T-helper 17 cell (primary cell): ENCODE measurements around the gene AGAP1. TPM values are rescaled to one million over a fixed set of nuclear protein-coding genes. Genes with fewer than 3 reads are reported as not detected.

Source experiments
- ATAC-seq: fragments of 150-1000 bp; cut with Tn5 transposase; 2 replicates; pipeline ENCODE4 v1.10.0; 2021; ENCODE audit warnings: mild to moderate bottlenecking, moderate library complexity
- DNase-seq, 3 donors: peaks; one replicate each; pipeline versions ENCODE4 v3.0.0 to v3.0.0-alpha.2; 2020 to 2021
- H3K9me3 ChIP-seq: one replicate; pipeline ENCODE4 v1.7.0; 2013; ENCODE audit warnings: low read length, mild to moderate bottlenecking; ENCODE audit not compliant: control insufficient read depth, poor library complexity, severe bottlenecking
- H3K27ac Mint-ChIP-seq: one replicate; pipeline ENCODE4 v1.8.0; 2022; ENCODE audit warnings: mild to moderate bottlenecking, moderate library complexity, mixed read lengths
- H3K27me3 Mint-ChIP-seq: one replicate; pipeline ENCODE4 v1.8.0; 2022; ENCODE audit warnings: mixed read lengths
- H3K36me3 Mint-ChIP-seq: one replicate; pipeline ENCODE4 v1.8.0; 2022; ENCODE audit warnings: low read depth, mixed read lengths
- H3K4me1 Mint-ChIP-seq: one replicate; pipeline ENCODE4 v1.8.0; 2022; ENCODE audit warnings: mild to moderate bottlenecking, mixed read lengths
- H3K4me3 Mint-ChIP-seq: one replicate; pipeline ENCODE4 v1.8.0; 2022; ENCODE audit warnings: mild to moderate bottlenecking, moderate library complexity, mixed read lengths
- total RNA-seq, 4 donors: library from RNA in 2 of 4; stranded (reverse) in 2 of 4; gene quantifications; one replicate each; pipeline ENCODE4 v1.2.3 and lab custom pipeline; 2022 to 2026

AGAP1 gene
- total RNA-seq, 2 donors from 2014 or later, result 7.6 to 16.8 TPM

GRCh38 chr2:235555371-235555770 is 61.5 kb downstream of the AGAP1 start:
- H3K9me3 ChIP-seq, result no peaks in the 10 kb centered on the region
- no peak for DNase-seq
- H3K4me3 Mint-ChIP-seq, result no peak overlapping the region
- H3K27me3 Mint-ChIP-seq, result peaks cover 65% of the 10 kb centered on the region
- H3K27ac Mint-ChIP-seq, result no peak overlapping the region
- peaks cover 2% of the 10 kb centered on the region for H3K36me3 Mint-ChIP-seq
- no peaks in the 10 kb centered on the region for H3K4me1 Mint-ChIP-seq
- ATAC-seq, result no peak

- Mint-ChIP-seq H3K4me3 (no peak overlapping the region), H3K36me3 (peaks cover 2% of the 10 kb centered on the region), H3K4me1 (no peaks in the 10 kb centered on the region), H3K27ac (no peak overlapping the region), H3K27me3 (peaks cover 66% of the 10 kb centered on the region)
- DNase-seq, result no peak
- H3K9me3 ChIP-seq, result no peaks in the 10 kb centered on the region
- no peak for ATAC-seq
Observed at GRCh38 chr2:235556086-235556485, 62.2 kb downstream of the AGAP1 start.

GRCh38 chr2:235556901-235557300 is 63.1 kb downstream of the AGAP1 start:
- H3K9me3 ChIP-seq, result no peaks in the 10 kb centered on the region
- no peak overlapping the region for H3K27ac Mint-ChIP-seq

GRCh38 chr2:235557903-235558302 is 64.1 kb downstream of the AGAP1 start:
- Mint-ChIP-seq H3K27ac (no peak overlapping the region), H3K27me3 (peaks cover 55% of the 10 kb centered on the region), H3K4me3 (no peak overlapping the region), H3K4me1 (no peaks in the 10 kb centered on the region), H3K36me3 (no peaks in the 10 kb centered on the region)
- DNase-seq, result no peak
- ATAC-seq, result no peak
- no peaks in the 10 kb centered on the region for H3K9me3 ChIP-seq

More at GRCh38 chr2:235556901-235557300, 63.1 kb downstream of the AGAP1 start:
- H3K4me1 Mint-ChIP-seq, result no peaks in the 10 kb centered on the region
- H3K36me3 Mint-ChIP-seq, result peaks cover 2% of the 10 kb centered on the region
- no peak overlapping the region for H3K4me3 Mint-ChIP-seq
- ATAC-seq (no peak), DNase-seq (no peak)
- peaks cover 65% of the 10 kb centered on the region for H3K27me3 Mint-ChIP-seq

GRCh38 chr2:235558572-235558971 is 64.7 kb downstream of the AGAP1 start:
- no peaks in the 10 kb centered on the region for H3K4me1 Mint-ChIP-seq
- no peak for ATAC-seq
- DNase-seq, result no peak
- H3K27me3 Mint-ChIP-seq, result peaks cover 55% of the 10 kb centered on the region
- H3K4me3 Mint-ChIP-seq, result no peak overlapping the region
- H3K9me3 ChIP-seq, result no peaks in the 10 kb centered on the region
- H3K27ac Mint-ChIP-seq, result no peak overlapping the region
- no peaks in the 10 kb centered on the region for H3K36me3 Mint-ChIP-seq

- Mint-ChIP-seq H3K4me3 (no peak overlapping the region), H3K27me3 (peaks cover 46% of the 10 kb centered on the region)
- no peak for ATAC-seq
Observed at GRCh38 chr2:235560345-235560744, 66.5 kb downstream of the AGAP1 start.

GRCh38 chr2:235561450-235561849 is 67.6 kb downstream of the AGAP1 start:
- peaks cover 44% of the 10 kb centered on the region for H3K27me3 Mint-ChIP-seq
- no peak overlapping the region for H3K4me3 Mint-ChIP-seq
- DNase-seq (no peak), ATAC-seq (no peak)
- H3K36me3 Mint-ChIP-seq, result no peaks in the 10 kb centered on the region
- no peaks in the 10 kb centered on the region for H3K4me1 Mint-ChIP-seq
- no peak overlapping the region for H3K27ac Mint-ChIP-seq
- H3K9me3 ChIP-seq, result no peaks in the 10 kb centered on the region

More at GRCh38 chr2:235560345-235560744, 66.5 kb downstream of the AGAP1 start:
- DNase-seq, result no peak
- no peaks in the 10 kb centered on the region for H3K9me3 ChIP-seq
- H3K36me3 Mint-ChIP-seq, result no peaks in the 10 kb centered on the region
- no peaks in the 10 kb centered on the region for H3K4me1 Mint-ChIP-seq
- H3K27ac Mint-ChIP-seq, result no peak overlapping the region

- H3K4me3 Mint-ChIP-seq, result no peak overlapping the region
- no peaks in the 10 kb centered on the region for H3K36me3 Mint-ChIP-seq
- peaks cover 44% of the 10 kb centered on the region for H3K27me3 Mint-ChIP-seq
- no peaks in the 10 kb centered on the region for H3K4me1 Mint-ChIP-seq
- H3K27ac Mint-ChIP-seq, result no peak overlapping the region
- H3K9me3 ChIP-seq, result no peaks in the 10 kb centered on the region
- DNase-seq, result no peak
- ATAC-seq, result no peak
Observed at GRCh38 chr2:235562065-235562747, 68.4 kb downstream of the AGAP1 start.

- H3K9me3 ChIP-seq, result no peaks in the 10 kb centered on the region
- Mint-ChIP-seq H3K27ac (no peak overlapping the region), H3K36me3 (no peaks in the 10 kb centered on the region), H3K4me1 (no peaks in the 10 kb centered on the region), H3K27me3 (peaks cover 39% of the 10 kb centered on the region), H3K4me3 (no peak overlapping the region)
- DNase-seq (no peak), ATAC-seq (no peak)
Observed at GRCh38 chr2:235563056-235563910, 69.4 kb downstream of the AGAP1 start.

GRCh38 chr2:235564066-235564465 is 70.2 kb downstream of the AGAP1 start:
- H3K9me3 ChIP-seq, result no peaks in the 10 kb centered on the region
- Mint-ChIP-seq H3K36me3 (no peaks in the 10 kb centered on the region), H3K4me3 (no peak overlapping the region), H3K4me1 (no peaks in the 10 kb centered on the region), H3K27ac (no peak overlapping the region), H3K27me3 (peaks cover 43% of the 10 kb centered on the region)
- DNase-seq, result no peak
- no peak for ATAC-seq

GRCh38 chr2:235564884-235565530 is 71.2 kb downstream of the AGAP1 start:
- H3K27me3 Mint-ChIP-seq, result peaks cover 50% of the 10 kb centered on the region
- ATAC-seq (no peak), DNase-seq (no peak)

GRCh38 chr2:235566415-235566814 is 72.6 kb downstream of the AGAP1 start:
- DNase-seq, result no peak
- Mint-ChIP-seq H3K4me3 (no peak overlapping the region), H3K36me3 (no peaks in the 10 kb centered on the region), H3K27me3 (peaks cover 52% of the 10 kb centered on the region), H3K27ac (peak overlapping the region; percentile 3), H3K4me1 (no peaks in the 10 kb centered on the region)
- no peaks in the 10 kb centered on the region for H3K9me3 ChIP-seq
- no peak for ATAC-seq

More at GRCh38 chr2:235564884-235565530, 71.2 kb downstream of the AGAP1 start:
- H3K9me3 ChIP-seq, result no peaks in the 10 kb centered on the region
- Mint-ChIP-seq H3K4me3 (no peak overlapping the region), H3K27ac (no peak overlapping the region), H3K4me1 (no peaks in the 10 kb centered on the region), H3K36me3 (no peaks in the 10 kb centered on the region)

- no peaks in the 10 kb centered on the region for H3K36me3 Mint-ChIP-seq
- H3K27me3 Mint-ChIP-seq, result peaks cover 51% of the 10 kb centered on the region
- H3K27ac Mint-ChIP-seq, result no peak overlapping the region
- no peaks in the 10 kb centered on the region for H3K9me3 ChIP-seq
- no peaks in the 10 kb centered on the region for H3K4me1 Mint-ChIP-seq
- ATAC-seq (no peak), DNase-seq (no peak)
- H3K4me3 Mint-ChIP-seq, result no peak overlapping the region
Observed at GRCh38 chr2:235566931-235567495, 73.2 kb downstream of the AGAP1 start.
